Measurements from ENCODE around the gene PUM1.

Gene PUM1

GRCh38 chr1:31065310-31066217, at the start of gene PUM1:
Gene PUM1, minus strand, starts transcription at chr1:31065717. Its CDS starts 6,151 bp downstream, at chr1:31059566.
- CTCF ChIA-PET, result interaction anchor here (1.3 kb wide), 1 partner anchor 9 kb away, joined by 5 read pairs; no protein-coding TSS in a partner anchor
- DNase-seq (ENCODE audit: extremely low spot score), result peak; percentile 95
- no peak for TF ChIP-seq CTCF (IDR thresholded peaks at IDR 0.05; ENCODE audit: control extremely low read depth, extremely low read depth, low read depth, missing control alignments)
- POLR2A ChIA-PET, result interaction anchor here (0.5 to 0.6 kb wide), 2 partner anchors 96 to 347 kb away, joined by 3 read pairs; no protein-coding TSS in a partner anchor

- CTCF ChIA-PET, result no interaction called here
- POLR2A ChIA-PET, result no interaction called here
- no peak for TF ChIP-seq CTCF (IDR thresholded peaks at IDR 0.05; ENCODE audit: control extremely low read depth, extremely low read depth, low read depth, missing control alignments)
- no peak for DNase-seq (ENCODE audit: extremely low spot score)
Observed at GRCh38 chr1:31112266-31112935, 46.9 kb upstream of the PUM1 start.

GRCh38 chr1:31111290-31111951, 45.9 kb upstream of the PUM1 start:
- no peak for TF ChIP-seq CTCF (IDR thresholded peaks at IDR 0.05; ENCODE audit: control extremely low read depth, extremely low read depth, low read depth, missing control alignments)
- no peak for DNase-seq (ENCODE audit: extremely low spot score)
- CTCF ChIA-PET, result interaction anchor here (1.4 kb wide), 1 partner anchor 50 kb away, joined by 4 read pairs; no protein-coding TSS in a partner anchor
- POLR2A ChIA-PET, result no interaction called here

GRCh38 chr1:31110846-31111245, 45.3 kb upstream of the PUM1 start:
- POLR2A ChIA-PET, result interaction anchor here (0.6 kb wide), 1 partner anchor 48 kb away, joined by 5 read pairs; no protein-coding TSS in a partner anchor

GRCh38 chr1:31108861-31109260, 43.3 kb upstream of the PUM1 start:
- TF ChIP-seq CTCF (IDR thresholded peaks at IDR 0.05; ENCODE audit: control extremely low read depth, extremely low read depth, low read depth, missing control alignments), result no peak
- no peak for DNase-seq (ENCODE audit: extremely low spot score)
- ChIA-PET POLR2A (no interaction called here), CTCF (no interaction called here)

More at GRCh38 chr1:31110846-31111245, 45.3 kb upstream of the PUM1 start:
- TF ChIP-seq CTCF (IDR thresholded peaks at IDR 0.05; ENCODE audit: control extremely low read depth, extremely low read depth, low read depth, missing control alignments), result no peak
- DNase-seq (ENCODE audit: extremely low spot score), result no peak
- CTCF ChIA-PET, result interaction anchor here (1.4 kb wide), 1 partner anchor 51 kb away, joined by 4 read pairs; no protein-coding TSS in a partner anchor

- CTCF ChIA-PET, result no interaction called here
- no peak for TF ChIP-seq CTCF (IDR thresholded peaks at IDR 0.05; ENCODE audit: control extremely low read depth, extremely low read depth, low read depth, missing control alignments)
- no peak for DNase-seq (ENCODE audit: extremely low spot score)
- POLR2A ChIA-PET, result interaction anchor here (0.7 kb wide), 1 partner anchor 1104 kb away, joined by 3 read pairs; no protein-coding TSS in a partner anchor
Observed at GRCh38 chr1:31105646-31106045, 40.1 kb upstream of the PUM1 start.
